GM21360 (cell line): Measurements from ENCODE around the gene SEPTIN1.
"Not testable (repeated sequence)": the region's sequence is repeated elsewhere in the genome, so short reads cannot be mapped to it uniquely, and the experiment has no call there.

ENCODE experiments used
- ATAC-seq: cut with Tn5 transposase; IDR thresholded peaks from one replicate; pipeline ENCODE4 v1.9.1; 2021; ENCODE audit warnings: mild to moderate bottlenecking, moderate library complexity; ENCODE audit not compliant: unreplicated experiment

The SEPTIN1 gene

DNA sequence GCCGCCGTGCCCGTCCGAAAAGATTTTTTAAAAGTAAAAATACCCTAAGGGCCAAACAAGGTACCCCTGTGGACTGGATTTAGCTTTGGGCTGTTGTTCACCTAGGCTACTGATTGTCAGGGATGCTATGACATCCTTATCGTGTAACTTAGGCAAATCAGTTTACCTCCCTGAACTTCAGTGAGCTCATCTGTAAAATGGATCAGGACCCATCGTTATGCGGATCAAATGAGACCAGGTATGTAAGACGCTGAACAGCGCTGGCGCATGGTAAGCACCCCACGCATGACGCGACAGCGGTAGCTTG is 24.4 kb upstream of the SEPTIN1 start:
- no peak for ATAC-seq

DNA sequence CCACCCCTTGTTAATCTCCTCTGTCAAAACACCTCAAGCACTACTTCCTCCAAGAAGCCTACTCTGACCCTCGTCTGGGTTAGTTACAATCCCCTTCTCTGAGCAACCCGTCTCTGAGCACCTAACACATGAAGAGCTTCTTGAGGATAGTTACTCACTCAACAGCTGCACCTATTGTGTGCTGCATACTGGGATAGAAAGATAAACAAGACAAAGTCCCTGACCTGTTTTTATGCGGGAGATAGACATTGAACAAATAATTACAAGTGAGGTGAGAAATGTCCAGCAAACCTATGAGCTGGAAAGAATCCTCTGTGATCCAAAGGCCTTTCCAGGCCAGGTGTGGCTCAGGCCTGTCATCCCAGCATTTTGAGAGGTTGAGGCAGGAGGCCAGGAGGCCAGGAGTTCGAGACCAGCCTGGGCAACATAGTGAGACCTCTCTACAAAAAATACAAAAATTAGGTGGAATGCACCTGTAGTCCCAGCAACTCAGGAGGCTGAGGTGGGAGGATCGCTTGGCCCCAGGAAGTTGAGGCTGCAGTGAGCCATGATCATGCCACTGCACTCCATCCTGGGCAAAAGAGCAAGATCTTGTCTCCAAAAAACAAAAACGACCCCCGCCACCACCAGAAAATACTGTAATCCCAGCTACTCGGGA is 19.5 kb upstream of the SEPTIN1 start:
- ATAC-seq: no peak

DNA sequence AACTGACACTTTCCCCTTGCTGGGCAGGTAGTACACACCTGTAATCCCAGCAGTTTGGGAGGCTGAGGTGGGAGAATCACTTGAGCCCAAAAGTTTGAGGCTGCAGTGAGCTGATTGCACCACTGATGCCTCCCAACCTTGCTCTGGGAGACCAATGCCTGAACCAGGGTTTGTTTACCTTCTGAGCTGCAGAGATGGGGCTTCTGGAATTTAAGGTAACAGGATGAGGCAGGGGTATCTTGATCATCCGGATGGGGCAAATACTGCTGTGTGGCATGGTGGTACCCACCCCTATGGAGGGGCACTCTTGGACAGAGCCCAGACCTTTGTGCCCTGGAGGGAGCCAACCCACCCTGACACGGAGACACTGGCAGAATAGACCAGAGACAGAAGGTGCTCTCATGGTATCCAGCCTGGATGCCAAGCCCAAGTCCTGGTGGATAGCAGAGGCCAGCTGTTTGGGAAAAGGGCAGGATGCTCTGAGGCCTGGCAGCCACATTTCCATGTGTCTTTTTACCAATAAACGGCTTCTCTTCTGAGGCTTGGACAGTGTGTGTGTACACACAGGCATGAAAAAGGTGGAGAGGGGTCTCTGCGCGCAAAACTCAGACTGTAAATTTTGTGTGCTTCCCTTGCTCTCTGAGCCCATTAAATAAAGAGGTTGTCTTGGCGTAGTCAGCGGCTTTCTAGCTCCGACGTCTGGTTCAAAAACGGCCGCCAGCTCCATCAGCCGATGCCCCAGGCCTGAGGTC is 17.2 kb upstream of the SEPTIN1 start:
- ATAC-seq: no peak

DNA sequence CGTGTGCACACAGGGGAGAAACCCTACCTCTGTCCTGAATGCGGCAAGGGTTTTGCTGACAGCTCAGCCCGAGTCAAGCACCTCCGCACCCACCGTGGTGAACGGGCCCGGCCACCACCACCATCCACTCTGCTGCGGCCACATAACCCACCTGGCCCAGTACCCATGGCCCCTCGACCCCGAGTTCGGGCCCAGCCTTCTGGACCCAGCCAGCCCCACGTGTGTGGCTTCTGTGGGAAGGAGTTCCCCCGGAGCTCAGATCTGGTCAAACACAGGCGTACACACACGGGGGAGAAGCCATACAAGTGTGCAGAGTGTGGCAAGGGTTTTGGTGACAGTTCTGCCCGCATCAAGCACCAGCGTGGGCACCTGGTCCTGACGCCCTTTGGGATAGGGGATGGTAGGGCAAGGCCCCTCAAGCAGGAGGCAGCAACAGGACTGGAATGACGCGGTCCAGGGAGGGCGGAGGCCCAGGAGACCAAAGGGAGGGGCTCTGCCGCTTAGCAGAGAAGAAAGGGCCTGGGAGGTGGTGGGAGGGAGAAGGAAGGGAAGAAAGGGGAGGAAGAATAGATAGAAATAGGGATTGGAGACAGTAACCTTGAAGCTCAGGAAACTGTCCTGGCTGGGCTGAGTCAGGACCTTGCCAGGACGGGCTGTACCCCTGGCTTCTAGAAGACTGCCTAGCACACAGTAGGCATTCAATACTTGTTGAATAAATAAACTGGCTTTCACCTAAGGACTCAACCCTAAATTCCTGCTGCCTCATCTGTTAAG is 16.5 kb upstream of the SEPTIN1 start:
- ATAC-seq: no peak

DNA sequence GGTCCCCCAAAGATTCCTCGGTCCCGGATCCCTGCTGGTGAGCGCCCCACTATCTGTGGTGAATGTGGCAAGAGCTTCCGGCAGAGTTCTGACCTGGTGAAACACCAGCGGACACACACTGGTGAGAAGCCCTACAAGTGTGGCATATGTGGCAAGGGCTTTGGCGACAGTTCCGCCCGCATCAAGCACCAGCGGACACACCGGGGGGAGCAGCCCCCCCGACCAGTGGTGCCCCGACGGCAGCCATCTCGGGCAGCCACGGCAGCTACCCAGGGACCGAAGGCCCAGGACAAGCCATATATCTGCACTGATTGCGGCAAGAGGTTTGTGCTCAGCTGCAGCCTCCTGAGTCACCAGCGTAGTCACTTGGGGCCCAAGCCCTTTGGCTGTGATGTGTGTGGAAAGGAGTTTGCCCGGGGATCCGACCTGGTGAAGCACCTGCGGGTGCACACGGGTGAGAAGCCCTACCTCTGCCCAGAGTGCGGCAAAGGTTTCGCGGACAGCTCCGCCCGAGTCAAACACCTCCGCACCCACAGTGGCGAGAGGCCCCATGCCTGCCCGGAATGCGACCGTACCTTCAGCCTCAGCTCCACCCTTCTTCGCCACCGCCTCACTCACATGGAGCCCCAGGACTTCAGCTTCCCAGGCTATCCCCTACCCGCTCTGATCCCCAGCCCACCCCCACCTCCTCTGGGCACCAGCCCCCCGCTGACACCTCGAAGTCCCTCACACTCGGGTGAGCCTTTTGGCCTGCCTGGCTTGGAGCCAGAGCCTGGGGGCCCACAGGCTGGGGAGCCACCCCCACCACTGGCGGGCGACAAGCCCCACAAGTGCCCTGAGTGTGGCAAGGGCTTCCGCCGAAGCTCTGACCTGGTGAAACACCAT is 15.7 kb upstream of the SEPTIN1 start:
- ATAC-seq: no peak

DNA sequence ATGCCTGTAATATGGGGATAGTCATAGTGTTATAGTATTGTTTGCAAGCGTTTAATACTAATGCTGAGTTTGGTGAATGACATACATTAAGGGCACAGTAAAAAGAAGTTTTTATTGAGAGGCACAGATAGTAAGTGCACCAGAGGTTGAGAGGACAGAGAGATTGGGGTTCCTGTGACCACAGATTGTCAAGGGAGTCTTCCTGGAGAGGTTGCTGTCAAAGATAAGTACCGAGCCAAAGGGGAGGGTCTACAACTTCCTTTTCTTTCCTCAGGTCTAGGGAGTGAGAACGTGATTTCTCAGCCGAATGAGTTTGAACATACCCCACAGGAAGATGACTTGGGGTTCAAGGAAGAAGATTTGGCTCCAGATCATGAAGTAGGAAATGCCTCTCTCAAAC is 14.7 kb upstream of the SEPTIN1 start:
- ATAC-seq: no peak

DNA sequence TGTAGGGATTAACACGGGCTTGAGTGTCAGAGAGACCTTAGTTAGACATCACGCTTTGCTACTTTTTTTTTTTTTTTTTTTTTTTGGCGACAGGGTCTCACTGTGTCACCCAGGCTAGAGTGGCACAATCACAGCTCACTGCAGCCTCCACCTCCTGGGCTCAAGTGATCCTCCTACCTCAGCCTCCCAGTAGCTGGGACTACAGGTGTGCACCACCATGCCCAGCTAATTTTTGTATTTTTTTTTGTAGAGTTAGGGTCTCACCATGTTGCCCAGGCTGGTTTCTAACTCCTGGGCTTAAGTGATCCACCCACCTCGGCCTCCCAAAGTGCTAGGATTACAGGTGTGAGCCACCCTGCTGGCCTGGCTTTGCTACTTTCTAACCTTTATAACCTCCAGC is 14.3 kb upstream of the SEPTIN1 start:
- ATAC-seq: not testable (repeated sequence)

DNA sequence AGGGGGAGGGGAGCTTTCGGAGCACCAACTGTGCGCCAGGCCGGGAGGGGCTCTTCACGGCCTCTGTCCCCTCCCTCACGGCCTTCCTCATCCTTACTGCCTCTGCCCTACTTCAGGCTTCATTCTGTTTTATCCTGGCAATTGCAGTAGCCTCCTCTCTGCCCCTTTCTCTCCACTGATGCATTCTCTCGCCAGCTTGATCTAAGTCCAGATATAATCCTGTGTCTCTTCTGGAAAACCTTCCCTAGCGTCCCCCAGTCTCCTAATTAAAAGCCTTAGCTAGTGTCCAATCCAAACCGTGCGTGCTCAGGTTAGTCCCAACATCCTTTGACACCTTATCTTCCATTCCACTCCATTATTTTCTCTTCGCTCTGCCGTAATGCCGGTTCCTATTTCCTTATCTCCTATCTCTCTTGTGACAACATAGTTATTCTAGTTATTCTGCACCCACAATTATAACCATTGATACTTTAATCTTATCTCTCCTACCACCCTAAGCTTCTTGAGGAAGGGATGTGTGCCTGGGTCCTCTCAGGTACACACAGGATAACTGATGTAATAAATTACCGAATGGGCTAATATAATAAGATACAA is 13.7 kb upstream of the SEPTIN1 start:
- ATAC-seq: no peak

DNA sequence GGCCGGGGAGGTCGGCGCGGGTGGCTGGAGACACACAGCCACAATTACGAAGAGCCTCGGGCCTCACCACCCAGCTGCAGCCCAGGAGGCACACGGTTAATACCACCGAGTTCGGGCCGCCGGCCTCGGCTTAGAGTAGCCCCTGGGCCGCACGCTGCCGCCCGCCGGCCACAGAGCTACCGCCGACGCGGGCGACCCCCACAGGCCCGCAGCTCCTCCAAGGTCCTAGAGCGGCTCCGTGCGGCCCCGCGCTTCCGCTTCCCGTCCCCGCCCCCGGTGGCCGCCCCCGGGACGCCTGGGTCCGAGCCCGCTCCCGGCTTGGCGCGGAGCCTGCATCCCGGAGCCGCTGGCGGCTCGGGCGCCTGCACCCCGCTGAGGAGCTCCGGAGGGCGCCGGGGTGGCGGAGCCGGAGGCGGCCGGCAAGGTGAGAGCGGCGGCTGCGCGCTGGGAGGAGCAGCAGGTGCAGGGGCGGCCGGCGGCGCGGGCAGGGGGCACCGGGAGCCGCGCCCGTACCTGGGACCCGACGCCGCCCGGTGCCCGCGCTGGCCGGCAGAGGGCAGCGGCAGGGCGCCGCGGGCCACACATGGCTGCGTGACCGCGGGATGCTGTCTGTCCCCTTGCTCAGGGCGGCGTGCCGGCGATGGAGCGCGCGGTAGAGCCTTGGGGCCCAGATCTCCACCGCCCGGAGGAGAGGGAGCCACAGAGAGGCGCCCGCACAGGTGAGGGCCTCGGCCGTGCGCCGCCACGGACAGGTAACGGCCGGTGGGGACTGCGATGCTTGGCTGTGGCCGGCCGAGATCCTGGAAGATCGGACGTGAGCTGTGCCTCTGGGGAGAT is 13.0 kb upstream of the SEPTIN1 start, which contains the start of gene ZNF48:
Gene ZNF48 (plus strand): TSS at position 266 of the 837 bp plus-strand sequence. CDS start 375 bp downstream, at position 641.
- ATAC-seq: no peak

DNA sequence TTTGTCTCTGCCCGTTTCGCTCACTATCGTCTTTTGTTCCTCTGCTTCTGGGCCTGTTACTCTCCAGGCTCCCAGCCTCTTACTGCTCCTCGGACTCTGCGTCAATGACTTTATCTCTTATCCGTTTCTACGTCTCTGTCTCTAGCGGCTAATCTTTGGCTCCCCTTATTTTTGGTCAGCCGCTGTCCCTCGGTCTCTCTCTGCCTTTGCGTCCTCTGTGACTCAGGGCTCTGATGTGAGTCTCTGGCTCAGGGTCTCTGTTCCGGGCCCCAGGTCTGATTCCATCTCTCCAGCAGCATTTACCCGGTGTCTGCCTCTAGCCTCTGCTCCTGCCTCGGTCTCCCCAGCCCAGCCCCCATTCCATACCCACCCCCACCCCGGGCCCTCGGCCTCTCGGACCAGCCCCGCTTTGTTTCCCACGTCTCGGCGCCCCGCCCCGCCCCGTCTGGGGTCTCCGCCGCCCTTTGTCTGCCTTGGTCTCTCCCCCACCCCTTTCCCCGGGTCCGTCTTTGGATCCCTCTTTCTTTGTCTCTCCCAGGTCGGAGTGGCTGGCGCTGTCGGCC is 12.3 kb upstream of the SEPTIN1 start:
- no peak for ATAC-seq

DNA sequence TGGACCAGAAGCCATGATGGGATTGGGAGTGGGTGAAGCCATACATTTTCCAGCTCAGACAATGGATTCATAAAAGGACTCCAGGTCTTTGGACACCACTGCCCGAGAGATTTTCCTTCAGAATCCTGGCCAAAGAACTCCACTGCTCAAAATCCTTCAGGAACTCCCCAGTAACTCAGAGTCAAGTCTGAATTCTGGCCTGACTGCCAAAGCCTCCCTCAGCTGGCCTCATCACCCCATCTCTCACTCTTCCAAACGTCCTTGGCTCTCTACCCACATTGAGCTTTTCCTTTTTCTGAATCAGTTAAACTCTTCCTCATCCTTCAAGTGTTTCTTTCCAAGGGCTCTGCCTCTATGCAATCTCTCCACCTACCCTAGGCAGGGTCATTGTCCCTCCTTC is 1.2 kb upstream of the SEPTIN1 start:
- ATAC-seq: no peak

DNA sequence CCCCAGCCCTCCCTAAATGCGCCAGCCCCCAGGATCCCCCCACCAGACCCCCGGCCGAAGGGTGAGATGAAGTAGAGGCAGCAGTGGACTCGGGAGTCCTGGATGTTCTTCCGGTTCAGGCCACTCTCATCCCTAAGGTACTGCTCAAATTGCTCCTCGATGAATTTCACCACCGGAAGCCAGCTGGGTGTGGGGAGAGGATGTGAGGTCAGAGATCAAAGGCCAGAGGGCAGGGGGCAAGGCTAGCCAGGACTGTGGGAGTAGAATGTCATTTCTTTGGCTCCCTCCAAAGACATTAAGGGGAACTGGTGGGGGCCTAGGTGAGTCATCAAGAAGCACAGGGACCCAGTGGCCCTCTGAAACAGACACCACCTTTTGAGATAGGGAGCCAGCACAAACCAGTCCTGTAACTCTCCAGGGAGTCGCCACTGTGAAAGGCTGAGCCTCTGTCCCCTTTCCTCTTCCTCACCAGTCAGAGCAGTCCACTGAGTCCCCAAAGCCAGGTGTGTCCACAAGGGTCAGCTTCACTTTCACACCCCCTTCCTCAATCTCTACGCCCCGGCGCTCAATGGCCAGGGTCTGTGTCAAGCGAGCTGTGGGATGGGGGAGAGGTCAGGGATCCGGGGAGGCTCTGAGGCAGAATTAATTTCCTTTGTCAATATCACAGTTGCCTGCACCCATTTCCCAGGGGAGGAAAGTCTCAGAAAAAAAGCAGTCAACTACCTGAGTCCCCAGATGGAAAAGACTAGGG is 895 bp downstream of the SEPTIN1 start:
- no peak for ATAC-seq

DNA sequence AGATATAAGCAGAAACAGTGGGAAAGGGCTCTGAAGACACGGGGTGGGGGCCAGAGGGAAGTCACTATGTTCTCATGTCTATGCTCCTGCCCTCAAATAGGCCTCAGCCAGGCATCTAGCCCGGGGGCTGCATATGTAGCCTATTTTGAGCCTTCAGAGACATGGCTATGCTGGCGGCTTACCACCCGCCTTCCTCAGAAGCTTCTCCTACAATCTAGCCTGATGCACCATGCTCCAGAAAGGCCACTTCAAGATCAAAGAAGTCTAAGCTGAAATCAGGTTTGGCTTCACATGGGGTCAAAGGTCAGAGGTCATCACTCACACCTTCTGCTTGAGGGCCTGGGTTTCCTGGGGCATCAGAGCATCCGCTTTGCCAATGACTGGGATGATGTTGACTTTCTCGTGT is 1.6 kb downstream of the SEPTIN1 start:
- ATAC-seq: no peak

DNA sequence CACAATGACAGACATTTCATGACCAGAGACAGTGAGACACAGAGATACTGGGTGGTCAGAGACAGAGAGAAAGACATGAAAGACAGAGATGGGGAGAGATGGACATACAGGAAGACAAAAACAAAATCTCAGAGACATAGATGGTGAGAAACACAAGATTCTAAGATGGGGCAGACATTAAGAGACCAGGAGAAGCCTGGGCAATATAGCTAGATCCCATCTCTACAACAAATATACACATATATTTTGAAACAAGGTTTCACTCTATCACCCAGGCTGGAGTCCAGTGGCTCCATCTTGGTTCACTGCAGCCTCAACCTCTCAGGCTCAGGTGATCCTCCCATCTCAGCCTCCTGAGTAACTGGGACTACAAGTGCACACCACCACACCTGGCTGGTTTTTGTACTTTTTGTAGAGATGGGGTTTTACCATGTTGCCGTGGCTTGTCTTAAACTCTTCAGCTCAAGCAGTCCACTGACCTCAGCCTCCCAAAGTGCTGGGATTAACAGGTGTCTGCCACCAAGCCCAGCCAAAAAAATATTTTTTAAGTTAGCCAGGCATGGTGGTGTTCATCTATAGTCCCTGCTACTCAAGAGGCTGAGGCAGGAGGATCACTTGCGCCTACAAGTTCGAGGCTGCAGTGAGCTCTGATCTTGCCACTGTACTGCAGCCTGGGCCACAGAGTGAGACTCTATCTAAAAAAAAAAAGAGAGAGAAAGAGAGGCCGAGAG is 2.1 kb downstream of the SEPTIN1 start:
- ATAC-seq: no peak

DNA sequence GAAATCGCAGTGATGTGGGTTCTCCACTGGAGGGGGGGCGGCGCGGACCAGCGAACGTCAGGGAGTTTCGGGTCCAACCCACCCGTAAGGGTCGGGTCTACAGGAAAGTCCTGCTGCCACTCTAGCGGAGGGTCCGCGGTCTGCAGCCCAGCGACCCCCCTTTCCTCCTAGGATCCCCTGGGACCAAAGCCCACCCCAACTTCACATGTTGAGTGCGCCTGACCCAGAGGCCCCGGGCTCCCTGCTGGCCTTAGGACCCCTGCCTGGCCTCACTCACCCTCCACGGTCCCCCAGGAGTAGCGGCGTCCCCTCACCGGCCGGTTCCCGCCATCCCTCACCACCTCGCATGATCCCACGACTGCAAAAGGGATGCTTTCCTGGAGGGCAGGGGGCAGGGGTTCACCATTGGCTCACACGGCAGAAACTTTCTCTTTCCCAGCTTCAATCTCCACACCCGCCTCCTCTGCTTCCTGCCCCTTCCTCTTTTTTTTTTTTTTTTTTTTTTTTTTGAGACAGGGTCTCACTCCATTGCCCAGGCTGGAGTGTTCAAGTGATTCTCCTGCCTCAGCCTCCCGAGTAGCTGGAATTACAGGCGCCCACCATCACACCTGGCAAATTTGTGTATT is 3.1 kb downstream of the SEPTIN1 start:
- ATAC-seq: no peak

DNA sequence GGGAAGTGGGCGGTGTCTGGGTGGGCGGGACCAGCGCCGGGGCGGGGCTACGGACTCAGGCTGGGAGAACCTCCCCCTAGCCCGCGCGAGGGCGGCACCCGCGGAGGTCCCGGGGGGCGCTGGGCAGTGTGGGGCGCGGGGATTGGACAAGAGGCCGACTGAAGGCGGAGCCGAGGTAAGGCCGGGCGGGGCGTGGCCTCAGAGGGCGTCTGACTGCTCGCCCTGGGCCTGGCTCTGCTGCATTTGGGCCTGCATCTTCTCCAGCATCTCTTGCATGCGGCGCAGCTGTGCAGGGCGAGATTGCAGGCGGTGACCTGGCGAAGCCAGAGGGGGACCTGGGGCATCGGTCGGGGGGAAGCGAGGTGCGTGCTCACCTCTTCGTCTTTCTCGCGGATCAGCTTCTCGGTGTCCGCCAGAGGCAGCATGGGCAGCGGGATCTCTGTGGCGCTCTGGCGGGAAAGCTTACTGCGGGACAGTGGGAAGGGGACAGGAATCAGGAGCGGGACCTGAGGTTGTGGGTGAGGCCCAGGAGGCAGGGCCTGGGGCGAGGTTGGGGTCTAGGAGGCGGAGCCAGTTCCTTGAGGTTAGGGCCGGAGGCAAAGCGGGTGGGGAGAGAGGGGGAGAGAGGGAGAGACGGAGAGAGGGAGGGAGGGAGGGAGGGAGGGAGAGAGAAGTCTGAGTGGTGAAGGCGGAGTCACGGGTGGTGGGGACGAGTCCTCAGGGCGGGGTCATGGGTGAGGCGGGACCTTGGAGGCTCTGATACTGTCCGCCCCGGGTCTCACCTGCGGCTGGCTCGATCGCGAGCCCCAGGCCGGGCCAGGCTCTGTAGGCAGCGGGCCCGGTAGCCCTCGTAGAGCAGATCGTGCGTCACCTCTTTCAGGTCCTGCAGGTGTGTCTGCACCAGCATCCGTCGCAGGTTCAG is 3.9 kb downstream of the SEPTIN1 start:
- peak; percentile 77 for ATAC-seq
